NCI-H1417 (cell line): ENCODE data around the gene TIAM1.
A peak's percentile ranks its signal among the peaks of the same experiment; 100 is the strongest.

Experiments
- DNase-seq, 3 experiments: peaks; one replicate each; lab custom pipeline; 2025; lab: John Stamatoyannopoulos, UW

The TIAM1 gene

DNA sequence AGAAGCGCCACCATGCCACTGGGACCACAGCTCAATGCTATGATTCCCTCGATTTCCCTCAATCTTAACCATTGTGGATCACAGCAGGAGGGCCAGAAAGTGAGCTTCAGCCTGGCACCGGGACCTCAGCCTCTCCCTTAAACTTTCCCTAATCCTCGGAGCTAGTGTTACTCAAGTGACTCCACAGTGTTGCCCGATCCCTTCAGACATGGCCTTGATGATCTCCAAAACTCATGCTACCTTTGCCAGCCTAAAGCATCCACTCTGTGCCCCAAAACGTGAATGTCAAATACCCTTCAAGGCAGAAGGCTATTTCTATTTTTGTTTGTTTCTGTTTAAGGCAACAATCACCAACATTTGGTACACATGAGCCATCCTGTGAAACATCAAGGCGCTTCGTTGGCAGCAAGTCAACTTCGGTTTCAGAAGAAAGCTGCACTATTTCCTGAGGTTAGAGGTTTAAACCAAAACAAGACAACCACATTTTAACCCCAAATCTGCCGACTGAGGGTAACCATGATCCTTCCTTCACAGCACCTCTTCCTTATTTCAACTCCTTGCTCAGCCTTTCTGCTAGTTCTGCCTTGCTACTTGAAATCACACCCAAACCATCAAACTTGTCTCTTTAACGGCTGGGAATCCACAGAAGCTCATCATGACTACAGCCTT lies 211.4 kb downstream of the TIAM1 start:
- no peak for DNase-seq

GRCh38 chr21:31130821-31131220 lies 213.2 kb downstream of the TIAM1 start:
- no peak for DNase-seq

GRCh38 chr21:31128234-31128633 lies 215.8 kb downstream of the TIAM1 start:
- no peak for DNase-seq

GRCh38 chr21:31124010-31124409 lies 220.1 kb downstream of the TIAM1 start:
- no peak for DNase-seq

GRCh38 chr21:31119199-31119598 lies 224.9 kb downstream of the TIAM1 start:
- DNase-seq = no peak

- no peak for DNase-seq
Measured at GRCh38 chr21:31117128-31117916, 226.7 kb downstream of the TIAM1 start.

DNA sequence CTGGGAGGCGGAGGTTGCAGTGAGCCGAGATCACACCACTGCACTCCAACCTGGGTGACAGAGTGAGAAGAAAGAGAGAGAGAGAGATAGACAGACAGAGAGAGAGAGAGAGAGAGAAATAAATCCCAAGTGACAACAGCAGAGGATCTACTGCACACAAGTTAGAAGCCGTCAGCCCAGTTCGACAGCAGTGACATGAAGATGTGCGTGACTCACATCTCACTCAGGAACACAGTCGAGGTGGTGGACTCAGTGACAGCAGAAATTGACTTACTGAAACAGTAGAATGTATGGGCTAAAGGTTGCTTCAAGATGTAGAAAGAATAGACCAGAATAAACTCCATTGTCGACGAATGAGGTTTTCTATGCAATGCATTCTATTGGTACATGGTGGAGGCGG lies 228.8 kb downstream of the TIAM1 start:
- DNase-seq = no peak

DNA sequence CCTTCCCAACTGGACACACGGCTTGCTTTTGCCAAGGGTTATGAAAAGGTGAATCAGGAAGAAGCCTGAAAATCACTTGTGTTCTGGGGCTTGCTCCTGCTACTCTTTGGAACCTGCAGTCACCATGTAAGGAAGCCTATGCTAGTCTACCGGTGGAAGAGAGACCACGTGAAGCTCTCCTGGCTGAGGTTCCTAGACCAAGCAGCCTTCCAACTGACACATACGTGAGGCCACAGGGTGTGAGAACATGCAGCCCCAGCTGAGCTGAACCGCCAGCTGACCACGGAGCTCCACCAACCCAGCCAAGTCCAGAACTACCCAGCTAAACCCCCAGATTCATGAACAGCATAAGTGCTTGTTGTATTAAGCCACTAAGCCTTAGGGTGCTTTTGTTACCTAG lies 233.0 kb downstream of the TIAM1 start:
- DNase-seq = no peak

- DNase-seq = peak in 2 of 3 experiments; percentile 25 to 67
Measured at GRCh38 chr21:31110430-31110829, 233.6 kb downstream of the TIAM1 start.

DNA sequence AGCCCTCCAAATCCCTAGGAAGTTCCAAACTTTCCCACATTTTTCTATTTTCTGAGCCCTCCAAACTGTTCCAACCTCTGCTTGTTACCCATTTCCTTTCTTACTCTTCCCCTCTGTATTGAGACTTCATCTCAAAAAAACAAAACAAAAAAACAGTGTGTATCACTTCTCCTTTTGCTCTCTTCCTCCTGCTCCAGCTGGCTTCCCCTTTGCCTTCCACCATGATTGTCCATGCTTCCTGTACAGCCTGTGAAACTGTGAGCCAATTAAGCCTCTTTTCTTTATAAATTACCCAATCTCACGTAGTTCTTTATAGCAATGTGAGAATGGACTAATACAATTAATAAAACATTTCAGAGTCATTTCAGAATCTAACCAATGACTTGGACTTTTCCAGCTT lies 236.2 kb downstream of the TIAM1 start:
- no peak for DNase-seq

DNA sequence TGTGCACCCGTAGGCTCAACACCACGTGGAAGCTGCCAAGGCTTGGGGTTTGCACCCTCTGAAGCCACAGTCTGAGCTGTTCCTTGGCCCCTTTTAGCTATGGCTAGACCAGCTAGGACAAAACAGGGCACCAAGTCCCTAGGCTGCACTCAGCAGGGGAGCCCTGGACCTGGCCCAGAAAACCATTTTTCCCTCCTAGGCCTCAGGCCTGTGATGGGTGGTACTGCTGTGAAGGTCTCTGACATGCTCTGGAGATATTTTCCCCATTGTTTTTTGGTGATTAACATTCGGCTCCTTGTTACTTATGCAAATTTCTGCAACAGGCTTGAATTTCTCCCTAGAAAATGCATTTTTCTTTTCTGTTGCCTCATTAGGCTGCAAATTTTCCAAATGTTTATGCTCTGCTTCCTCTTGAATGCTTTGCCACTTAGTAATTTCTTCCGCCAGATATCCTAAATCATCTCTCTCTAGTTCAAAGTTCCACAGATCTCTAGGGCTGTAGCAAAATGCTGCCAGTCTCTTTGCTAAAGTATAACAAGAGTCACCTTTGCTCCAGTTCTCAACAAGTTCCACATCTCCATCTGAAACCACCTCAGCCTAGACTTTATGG lies 236.8 kb downstream of the TIAM1 start:
- DNase-seq = no peak

DNA sequence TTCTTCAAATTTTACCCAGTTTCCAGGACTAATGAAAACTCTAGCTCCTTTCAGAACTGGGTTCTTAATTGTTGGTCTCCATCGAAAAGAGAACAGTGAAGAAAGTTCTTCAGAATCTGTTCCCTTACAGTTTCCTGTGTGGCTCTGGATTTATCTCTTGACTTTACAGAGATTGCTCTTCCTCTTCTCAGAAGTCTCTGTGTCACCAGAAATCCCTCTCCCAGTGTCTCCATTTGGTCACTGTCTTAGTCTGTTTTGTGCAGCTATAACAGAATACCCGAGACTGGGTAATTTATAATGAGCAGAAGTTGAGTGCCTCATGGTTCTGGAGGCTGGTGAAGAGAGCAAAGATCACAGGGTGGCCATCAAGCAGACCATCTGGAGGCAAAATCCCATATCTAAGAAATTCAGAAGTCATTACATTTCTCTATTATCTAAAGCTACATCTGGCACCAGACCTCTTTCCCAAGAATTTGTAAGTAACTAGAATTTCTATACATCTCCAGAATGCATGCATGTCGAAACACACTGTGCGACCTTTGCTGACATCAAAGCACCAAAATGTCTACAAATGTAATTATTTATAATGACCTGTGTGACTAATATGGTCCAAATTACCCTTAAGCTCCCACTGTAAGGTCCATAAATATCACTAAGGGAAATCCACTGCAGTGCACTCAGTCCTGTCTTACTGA lies 240.3 kb downstream of the TIAM1 start:
- DNase-seq = no peak

DNA sequence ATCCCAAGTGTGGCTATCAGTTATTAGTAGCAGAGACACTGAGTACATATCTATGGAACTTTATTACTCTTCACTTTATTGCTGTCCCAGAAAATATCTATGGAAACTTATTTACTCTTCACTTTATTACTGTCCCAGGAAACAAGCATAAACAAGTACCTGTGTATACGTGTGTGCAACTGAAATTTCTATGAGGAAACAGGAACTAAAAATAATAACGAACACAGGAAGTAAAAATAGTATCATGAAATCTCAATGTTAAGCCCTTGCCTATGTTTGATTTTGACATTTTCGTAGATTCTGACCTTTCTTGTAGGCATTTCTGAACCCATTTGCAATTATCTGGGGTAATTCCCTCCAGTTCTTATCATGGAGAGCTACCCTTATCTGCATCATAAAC lies 240.9 kb downstream of the TIAM1 start:
- no peak for DNase-seq

GRCh38 chr21:31099122-31099521 lies 244.9 kb downstream of the TIAM1 start:
- no peak for DNase-seq

DNA sequence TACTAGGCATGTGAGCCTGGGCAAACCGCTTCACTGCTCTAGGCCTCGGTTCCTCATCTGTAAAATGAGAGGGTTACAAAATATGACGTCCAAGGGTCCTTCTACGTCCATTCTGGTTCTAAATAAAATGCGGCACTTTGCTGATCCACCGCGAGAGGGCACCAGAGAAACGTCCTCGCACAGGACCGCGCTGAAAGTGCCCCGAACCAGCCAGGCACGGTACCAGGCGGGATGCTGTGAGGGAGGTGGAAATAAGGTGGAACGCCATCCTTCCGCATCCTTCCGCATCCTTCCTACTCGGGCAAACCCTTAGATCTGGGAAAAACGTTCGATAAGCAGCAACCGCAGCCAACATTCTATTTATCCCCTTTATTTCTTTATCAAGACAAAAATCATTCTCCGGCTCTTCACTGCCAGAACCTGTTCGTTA lies 245.5 kb downstream of the TIAM1 start:
- DNase-seq = peak; percentile 27 to 70 (median 57)

DNA sequence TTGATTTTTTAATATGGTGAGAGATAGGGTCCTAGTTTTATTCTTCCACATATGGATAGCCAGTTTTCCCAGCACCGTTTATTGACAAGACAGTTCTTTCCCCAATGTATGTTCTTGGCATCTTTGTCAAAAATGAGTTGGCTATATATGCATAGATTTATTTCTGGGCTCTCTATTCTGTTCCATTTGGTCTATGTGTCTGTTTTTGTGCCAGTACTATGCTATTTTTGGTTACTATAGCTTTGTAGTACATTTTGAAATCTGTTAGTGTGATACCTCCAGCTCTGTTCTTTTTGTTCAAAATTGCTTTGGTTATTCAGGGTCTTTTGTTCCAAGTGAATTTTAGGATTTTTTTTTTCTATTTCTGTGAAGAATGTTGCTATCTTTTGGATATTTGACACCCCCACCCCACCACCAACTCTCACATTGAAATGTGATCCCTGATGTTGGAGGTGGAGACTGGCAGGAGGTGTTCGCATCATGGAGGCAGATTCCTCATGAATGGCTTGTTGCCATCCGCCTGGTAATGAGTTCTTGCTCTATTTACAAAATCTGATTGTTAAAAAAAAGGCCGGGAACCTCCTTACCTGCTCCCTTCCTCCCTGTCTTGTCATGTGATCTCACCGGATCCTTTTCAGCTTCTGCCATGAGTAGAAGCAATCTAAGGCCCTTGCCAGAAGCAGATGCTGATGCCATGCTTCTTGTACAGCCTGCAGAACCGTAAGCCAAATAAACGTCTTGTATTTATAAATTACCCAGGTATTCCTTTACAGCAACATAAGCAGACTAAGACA lies 251.0 kb downstream of the TIAM1 start:
- no peak for DNase-seq

- no peak for DNase-seq
Measured at GRCh38 chr21:31090376-31090775, 253.7 kb downstream of the TIAM1 start.

DNA sequence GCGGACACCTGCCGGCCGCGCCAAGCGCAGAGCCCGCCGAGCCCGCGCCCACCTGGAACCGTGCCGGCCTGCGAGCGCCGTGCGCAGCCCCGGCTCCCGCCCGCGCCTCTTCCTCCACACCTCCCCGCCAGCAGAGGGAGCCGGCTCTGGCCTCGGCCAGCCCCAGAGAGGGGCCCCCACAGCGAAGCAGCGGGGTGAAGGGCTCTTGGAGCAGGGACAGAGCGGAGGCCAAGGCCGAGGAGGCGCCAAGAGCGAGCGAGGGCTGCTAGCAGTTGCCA lies 255.6 kb downstream of the TIAM1 start:
- DNase-seq = peak in 2 of 3 experiments; percentile 12 to 13

DNA sequence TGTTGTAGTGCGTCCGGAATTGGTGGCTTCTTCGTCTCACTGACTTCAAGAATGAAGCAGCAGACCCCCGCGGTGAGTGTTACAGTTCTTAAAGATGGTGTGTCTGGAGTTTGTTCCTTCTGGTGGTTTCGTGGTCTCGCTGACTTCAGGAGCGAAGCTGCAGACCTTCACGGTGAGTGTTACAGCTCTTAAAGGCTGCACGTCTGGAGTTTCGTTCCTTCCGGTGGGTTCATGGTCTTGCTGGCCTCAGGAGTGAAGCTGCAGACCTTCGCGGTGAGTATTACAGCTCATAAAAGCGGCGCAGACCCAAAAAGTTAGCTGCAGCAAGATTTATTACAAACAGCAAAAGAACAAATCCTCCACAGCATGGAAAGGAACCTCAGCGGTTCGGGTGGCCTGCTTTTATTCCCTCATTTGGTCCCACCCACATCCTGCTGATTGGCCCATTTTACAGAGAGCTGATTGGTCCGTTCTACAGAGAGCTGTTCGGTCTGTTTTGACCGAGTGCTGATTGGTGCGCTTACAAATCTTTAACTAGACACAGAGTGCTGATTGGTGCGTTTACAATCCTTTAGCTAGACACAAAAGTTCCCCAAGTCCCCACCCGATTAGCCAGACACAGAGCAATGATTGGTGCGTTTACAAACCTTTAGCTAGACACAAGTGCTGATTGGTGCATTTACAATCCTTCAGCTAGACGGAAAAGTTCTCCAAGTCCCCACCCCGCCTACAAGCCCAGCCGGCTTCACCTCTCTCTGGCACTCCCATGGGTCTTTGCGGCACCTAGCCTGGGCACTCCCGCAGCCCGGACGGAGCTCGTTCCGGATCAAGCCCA lies 256.2 kb downstream of the TIAM1 start:
- no peak for DNase-seq

DNA sequence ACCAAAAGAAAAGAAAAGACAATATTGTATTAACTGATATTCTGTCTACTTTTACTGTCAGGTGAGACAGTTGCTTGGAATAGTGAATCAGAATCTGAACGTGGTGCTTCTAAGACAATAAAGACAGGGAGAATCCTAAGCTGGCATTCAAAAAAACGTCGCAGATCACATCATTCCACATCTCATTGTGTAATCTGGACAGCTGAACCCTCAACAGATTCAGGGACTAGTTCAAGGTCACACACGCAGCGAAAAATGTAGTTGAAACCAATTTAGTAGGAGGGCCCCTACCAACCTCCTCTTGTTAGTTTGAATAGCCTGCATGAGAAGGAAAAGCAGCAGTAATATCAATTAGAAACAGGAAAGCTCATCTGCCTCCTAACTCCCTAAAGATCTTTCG lies 259.4 kb downstream of the TIAM1 start:
- DNase-seq = no peak

DNA sequence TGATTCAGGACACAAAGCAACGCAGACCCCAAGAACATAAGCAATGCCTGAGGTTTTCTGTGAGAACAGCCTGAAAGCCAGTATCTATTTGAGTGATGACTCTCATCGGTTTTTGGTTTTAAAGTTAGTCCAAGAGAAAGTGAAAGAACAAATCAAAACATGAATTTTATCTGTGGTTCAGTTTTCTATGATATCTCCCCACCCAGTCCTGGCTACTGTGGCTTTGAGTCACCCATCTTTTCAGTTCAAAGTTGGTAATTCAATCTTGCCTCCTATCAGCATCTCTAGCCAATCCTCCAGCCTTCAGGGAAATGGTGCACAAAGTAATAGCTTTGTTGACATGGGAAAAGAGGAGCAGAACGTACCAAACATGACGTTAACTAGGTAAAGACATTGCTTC lies 265.3 kb downstream of the TIAM1 start:
- DNase-seq = no peak
